GM12878 (cell line): ENCODE data around the gene NDE1.

Experiments used
- BHLHE40 ChIP-seq, 2 experiments: fragments of 450-650 bp in 1 of 2; IDR thresholded peaks; 2 replicates each; pipeline ENCODE4 v1.6.1; 2011 to 2017; ENCODE audit warnings: low read depth in 2 of 2, borderline replicate concordance in 1 of 2, improper control_type of control experiment in 1 of 2, low read length in 1 of 2, mild to moderate bottlenecking in 1 of 2
- KAT2A ChIP-seq: conservative IDR thresholded peaks from 2 replicates; pipeline ENCODE4 v1.6.1; 2011; ENCODE audit warnings: low read depth, low read length; ENCODE audit not compliant: control insufficient read depth

- TF ChIP-seq BHLHE40 (IDR thresholded peaks at IDR 0.05; ENCODE audit: borderline replicate concordance in 1 of 2, low read depth in 2 of 2, low read length in 1 of 2) = no peak
- TF ChIP-seq KAT2A = no peak
Measured at GRCh38 chr16:15605839-15606517, 44.1 kb upstream of the NDE1 start.
